Measurements from ENCODE around the gene PPP1R3E.

DNA sequence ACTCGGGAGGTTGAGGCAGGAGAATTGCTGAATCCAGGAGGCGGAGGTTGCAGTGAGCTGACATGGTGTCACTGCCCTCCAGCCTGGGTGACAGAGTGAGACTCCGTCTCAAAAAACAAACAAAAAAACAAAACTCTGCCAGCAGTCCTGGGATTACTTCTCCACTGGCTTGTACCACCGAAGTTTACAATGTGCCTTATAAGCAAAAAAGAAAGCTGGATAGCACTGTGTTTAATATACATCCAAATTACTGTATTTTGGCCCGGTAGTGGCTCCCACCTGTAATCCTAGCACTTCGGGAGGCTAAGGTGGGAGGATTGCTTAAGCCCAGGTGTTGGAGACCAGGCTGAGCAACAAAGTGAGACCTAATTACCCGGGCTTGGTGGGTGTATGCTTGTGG, 33.5 kb downstream of the PPP1R3E start:
- TF ChIP-seq POLR2A (IDR thresholded peaks at IDR 0.05; ENCODE audit: low read depth, low read length) (no peak), POLR2AphosphoS5 (IDR thresholded peaks at IDR 0.05; ENCODE audit: low read depth, low read length) (no peak), SPI1 (IDR thresholded peaks at IDR 0.05; ENCODE audit: low read depth, low read length) (no peak)

Measured in GM12891 (cell line).